Testis (tissue), 3 donors: ENCODE measurements around the gene RPP25L. TPM values are rescaled to one million over a fixed set of nuclear protein-coding genes. Genes with fewer than 3 reads are reported as not detected.

Experiments
- DNase-seq: peaks from one replicate; pipeline ENCODE4 v3.0.0-alpha.2; 2019
- H3K27ac ChIP-seq, 2 donors: fragments of 200-600 bp; sonication (generic); one replicate each; pipeline ENCODE4 v1.5.1; 2019
- H3K27me3 ChIP-seq: fragments of 200-600 bp; sonication (generic); one replicate; pipeline ENCODE4 v1.5.1; 2019
- H3K36me3 ChIP-seq: fragments of 200-600 bp; sonication (generic); one replicate; pipeline ENCODE4 v1.5.1; 2017; ENCODE audit warnings: low read depth; ENCODE audit errors: missing control alignments
- H3K4me1 ChIP-seq: fragments of 200-600 bp; sonication (generic); one replicate; pipeline ENCODE4 v1.5.1; 2019
- H3K4me3 ChIP-seq, 2 donors: fragments of 200-600 bp; sonication (generic); one replicate each; pipeline ENCODE4 v1.5.1; 2017 to 2019
- H3K9me3 ChIP-seq: fragments of 200-600 bp; sonication (generic); one replicate; pipeline ENCODE4 v1.5.1; 2017
- CTCF ChIP-seq, 3 experiments: fragments of 450-650 bp in 2 of 3; fragments of 200-600 bp in 1 of 3; sonication (generic) in 1 of 3; IDR thresholded peaks; one replicate each; pipeline ENCODE4 v1.5.1; 2016 to 2019; ENCODE audit warnings: antibody characterized with exemption in 3 of 3, mild to moderate bottlenecking in 2 of 3, moderate library complexity in 1 of 3
- POLR2A ChIP-seq: fragments of 450-650 bp; IDR thresholded peaks from one replicate; pipeline ENCODE4 v1.6.1; 2017; ENCODE audit warnings: antibody characterized with exemption, mild to moderate bottlenecking, moderate library complexity
- WGBS, 2 donors: methylation state at CpG; one replicate each; pipeline ENCODE4 v1.1.5; 2018; 5-methylcytosine and 5-hydroxymethylcytosine counted together
- intact Hi-C: fragments of 100-400 bp; cut with DNase I; formaldehyde crosslinking; loops from one replicate; pipeline ENCODE4 v1.15.1; 2023; ENCODE audit warnings: low total_unique reads
- polyA plus RNA-seq: library from polyadenylated mRNA; stranded (reverse); fragments of 350-450 nt; fragmentation: Illumina TruSeq; extraction: RNeasy Lipid Tissue Mini Kit (QIAGEN cat#74804); gene quantifications from one replicate; pipeline ENCODE4 v1.2.3, GENCODE V29; 2014; ENCODE audit warnings: low read depth, low replicate concordance; ENCODE audit not compliant: insufficient read depth
- total RNA-seq, 2 donors: library from RNA; depleted of rRNA; stranded (reverse); fragments of >200 nt; gene quantifications; one replicate each; pipeline ENCODE4 v1.2.3, GENCODE V29; 2016

RPP25L gene
- total and polyA plus RNA-seq, 3 donors from 2014 or later: 23.5 to 26.8 (median 25.1) TPM

- WGBS, 2 donors: 47% methylated on average over 17 to 23 of the region's 40 CpGs
- Histone ChIP-seq H3K27me3 (no peaks in the 10 kb centered on the region), H3K4me1 (peaks cover 26% of the 10 kb centered on the region), H3K36me3 (no peaks in the 10 kb centered on the region), H3K9me3 (no peaks in the 10 kb centered on the region), H3K4me3 (peak overlapping the region; percentile 45 to 56), H3K27ac (peak overlapping the region in 1 of 2 donors; percentile 36)
- intact Hi-C loops: loop anchor here (5.0 kb wide), 1 partner anchor 38 kb away; no protein-coding TSS in a partner anchor
- TF ChIP-seq POLR2A (no peak), CTCF (IDR thresholded peaks at IDR 0.05) (no peak)
- no peak for DNase-seq
Measured at GRCh38 chr9:34590381-34591247, 21.3 kb downstream of the RPP25L start.

- intact Hi-C loops: loop anchor here (5.0 kb wide), 1 partner anchor 38 kb away; no protein-coding TSS in a partner anchor
- Histone ChIP-seq H3K27ac (peak within 1 kb of the TSS in 1 of 2 donors; percentile 36), H3K36me3 (no peaks in the 10 kb centered on the region), H3K4me1 (peaks cover 26% of the 10 kb centered on the region), H3K27me3 (no peaks in the 10 kb centered on the region), H3K9me3 (no peaks in the 10 kb centered on the region), H3K4me3 (peak within 1 kb of the TSS; percentile 45 to 56)
- TF ChIP-seq CTCF (IDR thresholded peaks at IDR 0.05) (no peak), POLR2A (no peak)
- 0 to 3% methylated on average over 62 to 97 of the region's 104 CpGs for WGBS, 2 donors
- peak; percentile 76 for DNase-seq
Measured at GRCh38 chr9:34589636-34590380, 22.1 kb downstream of the RPP25L start, which contains the start of gene CNTFR. TSS of gene CNTFR (minus strand) at chr9:34589724. CDS start at chr9:34568981, 20,743 bp downstream.

GRCh38 chr9:34588671-34589635 is 22.9 kb downstream of the RPP25L start:
- intact Hi-C loops: no loop called here
- H3K4me1 ChIP-seq: peaks cover 21% of the 10 kb centered on the region
- WGBS, 2 donors: 2% methylated on average over 31 to 73 of the region's 86 CpGs

More at GRCh38 chr9:34588671-34589635, 22.9 kb downstream of the RPP25L start:
- peak overlapping the region; percentile 45 to 56 for H3K4me3 ChIP-seq
- H3K9me3 ChIP-seq: no peaks in the 10 kb centered on the region
- H3K36me3 ChIP-seq: no peaks in the 10 kb centered on the region
- DNase-seq: no peak
- no peaks in the 10 kb centered on the region for H3K27me3 ChIP-seq
- no peak overlapping the region for H3K27ac ChIP-seq
- no peak for TF ChIP-seq CTCF (IDR thresholded peaks at IDR 0.05)
- no peak for TF ChIP-seq POLR2A
